Measurements from ENCODE around the gene VRK1. TPM values are rescaled to one million over a fixed set of nuclear protein-coding genes. Genes with fewer than 3 reads are reported as not detected.
"Not testable (repeated sequence)": the region's sequence is repeated elsewhere in the genome, so short reads cannot be mapped to it uniquely, and the experiment has no call there.

Gene VRK1
- total RNA-seq, 1 donor from 2014 or later = 9.2 TPM

DNA sequence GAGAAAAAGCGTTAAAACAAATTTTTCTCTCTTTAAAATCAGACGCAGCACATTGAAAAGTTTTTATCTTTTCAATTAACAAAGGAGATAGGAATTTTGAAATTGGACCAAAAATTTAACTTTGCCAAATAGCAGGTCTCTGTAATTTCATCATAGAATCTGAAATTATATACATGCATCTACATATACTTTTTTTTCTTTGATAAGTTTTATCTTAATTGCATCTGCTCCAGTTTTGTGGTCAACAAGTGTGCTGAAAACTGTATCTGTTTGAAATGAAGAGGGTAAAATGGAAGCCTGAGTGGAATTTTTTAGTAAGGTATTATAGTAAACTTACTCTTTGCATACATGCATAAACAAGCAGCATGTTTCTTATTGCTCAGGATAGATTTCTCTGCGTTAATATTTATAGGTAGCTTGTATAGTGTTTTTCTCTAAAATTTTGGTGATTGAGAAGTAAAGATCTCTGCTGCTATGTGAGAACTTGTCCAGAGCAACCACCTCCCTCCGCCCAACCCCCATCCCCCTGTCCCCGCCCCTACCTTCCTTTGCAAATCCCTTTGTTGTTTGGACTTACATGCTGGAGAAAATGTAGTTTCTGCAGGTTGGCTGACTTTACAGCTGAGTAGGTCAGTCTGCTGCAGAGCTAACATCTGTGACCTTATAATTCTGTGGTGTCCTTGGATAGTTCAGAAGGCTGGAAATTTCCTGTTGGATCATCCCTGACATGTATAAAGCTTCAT is 64.6 kb downstream of the VRK1 start:
- DNase-seq (ENCODE audit: low spot score) = no peak
- intact Hi-C loops (cut with DNase I) = no loop called here

DNA sequence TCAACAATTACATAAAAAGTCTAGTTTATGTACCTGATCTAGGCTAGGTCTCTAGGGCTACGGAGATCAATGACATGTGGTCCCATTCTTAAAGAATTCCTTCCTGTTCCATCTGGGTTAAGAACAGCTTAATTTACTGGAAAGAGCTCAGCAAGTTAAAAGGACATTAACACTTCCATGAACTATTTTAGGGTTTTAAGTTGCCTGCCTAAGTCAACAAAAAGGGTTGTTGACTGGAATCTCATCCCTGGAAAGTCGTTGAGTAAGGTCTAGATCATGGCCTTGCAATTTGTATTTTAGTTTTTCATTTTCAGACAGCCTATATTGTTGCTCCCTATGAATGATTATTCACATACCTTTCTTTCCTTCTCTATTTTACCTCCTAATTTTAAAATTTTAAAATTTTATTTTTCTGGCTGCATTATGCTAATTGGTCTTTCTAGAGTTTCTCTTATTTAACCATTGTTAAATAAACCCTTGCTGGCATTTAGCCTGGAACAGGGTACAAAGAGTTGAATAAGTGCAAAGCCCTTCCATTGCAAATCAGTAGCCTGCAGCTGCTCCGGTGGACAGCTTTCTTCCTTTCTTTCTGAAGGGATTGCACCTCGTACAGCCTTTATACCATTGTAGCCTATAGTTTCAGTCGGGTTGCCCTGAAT is 66.3 kb downstream of the VRK1 start:
- no peak for DNase-seq (ENCODE audit: low spot score)
- intact Hi-C loops (cut with DNase I) = no loop called here

DNA sequence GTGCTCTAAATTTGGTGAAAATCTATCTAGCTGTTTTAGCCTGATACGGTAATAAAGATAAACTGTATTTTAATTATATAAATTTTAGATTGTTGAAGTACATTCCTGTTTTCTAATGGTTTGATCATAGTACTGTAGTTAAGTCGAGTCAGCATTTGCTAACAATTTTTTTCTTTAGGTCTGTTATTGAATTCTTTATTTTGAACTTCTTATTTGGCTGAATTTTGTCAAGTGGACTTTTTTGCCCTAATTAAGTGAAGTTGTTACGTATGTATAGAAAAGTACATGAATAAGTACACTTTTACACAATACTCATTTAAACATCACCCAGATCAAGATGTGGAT is 66.8 kb downstream of the VRK1 start:
- DNase-seq (ENCODE audit: low spot score) = no peak
- intact Hi-C loops (cut with DNase I) = no loop called here

DNA sequence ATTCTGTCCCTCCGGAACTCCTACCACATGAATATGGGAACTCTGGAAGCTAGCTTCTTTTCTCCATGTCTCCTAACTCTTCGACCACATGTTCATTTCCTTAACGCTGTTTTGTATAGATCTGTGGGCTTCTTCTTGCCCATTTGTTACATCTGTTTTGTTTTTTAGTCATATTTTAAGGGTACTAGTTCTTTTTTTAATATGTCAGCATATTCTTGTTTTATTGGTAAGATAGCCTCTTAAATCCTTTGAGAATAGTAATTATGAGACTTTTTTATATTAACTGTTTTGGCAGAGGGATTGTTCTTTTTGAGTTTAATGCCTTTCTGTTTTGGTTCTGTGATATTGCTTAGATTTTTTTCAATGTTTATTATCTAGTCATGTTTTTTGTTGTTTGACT is 70.5 kb downstream of the VRK1 start:
- intact Hi-C loops (cut with DNase I) = no loop called here

DNA sequence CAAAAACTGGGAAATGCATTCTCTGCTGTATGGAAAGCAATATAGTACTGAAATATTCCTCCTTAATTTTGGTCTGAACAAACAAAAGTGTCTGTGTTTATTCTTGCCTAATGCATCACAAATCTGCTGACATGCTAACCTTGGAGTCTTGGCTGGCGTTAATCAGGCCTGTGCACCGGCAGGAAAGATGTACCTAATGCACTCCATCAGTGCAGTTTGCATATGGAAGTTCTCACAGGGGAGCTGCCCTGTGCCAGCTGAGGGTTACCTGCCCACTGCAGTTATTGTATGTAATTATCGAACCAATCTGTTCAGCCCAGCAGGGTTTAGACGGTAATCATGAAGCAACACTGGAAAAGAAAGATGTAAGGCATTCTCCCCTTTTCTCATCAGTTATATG is 76.9 kb downstream of the VRK1 start:
- DNase-seq (ENCODE audit: low spot score) = no peak
- intact Hi-C loops (cut with DNase I) = no loop called here

More for the DNA sequence above, 70.5 kb downstream of the VRK1 start:
- no peak for DNase-seq (ENCODE audit: low spot score)

DNA sequence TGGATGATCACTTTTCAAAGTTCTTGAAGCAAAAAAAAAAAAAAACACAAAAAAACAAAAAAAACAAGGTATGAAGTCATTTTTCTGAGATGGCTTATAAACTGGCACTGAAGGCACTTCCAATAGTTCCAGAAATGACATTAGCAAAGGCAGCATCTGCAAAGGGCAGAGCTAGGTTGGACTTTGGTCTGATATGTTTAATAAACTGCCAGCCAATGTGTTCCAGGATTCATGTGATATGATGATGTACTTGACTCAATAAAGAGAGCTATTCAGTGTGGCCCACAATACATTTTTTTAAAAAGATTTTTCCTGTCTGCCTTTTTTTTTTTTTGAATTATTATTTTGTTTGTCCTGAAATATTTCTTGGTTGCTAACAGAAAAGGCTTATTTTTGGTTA is 79.6 kb downstream of the VRK1 start:
- intact Hi-C loops (cut with DNase I) = no loop called here
- no peak for DNase-seq (ENCODE audit: low spot score)

DNA sequence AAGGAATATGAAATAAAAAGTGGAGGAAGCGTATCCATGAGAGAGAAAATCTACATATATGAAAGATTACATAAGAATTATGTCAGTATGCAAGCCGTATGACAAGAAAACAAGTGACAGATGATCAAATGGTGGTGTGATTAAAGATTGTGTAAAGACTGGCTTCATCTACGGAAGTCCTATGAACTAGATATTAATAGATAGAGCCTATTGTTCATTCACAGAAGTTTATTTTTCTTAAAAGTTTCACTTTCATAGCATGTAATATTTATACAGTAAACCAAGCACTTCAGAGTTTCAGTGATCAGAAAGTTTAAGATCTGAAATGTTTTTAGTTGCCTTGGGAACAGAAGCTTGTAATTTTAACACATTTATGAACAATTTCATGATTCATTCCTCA is 84.5 kb downstream of the VRK1 start:
- intact Hi-C loops (cut with DNase I) = no loop called here
- no peak for DNase-seq (ENCODE audit: low spot score)

DNA sequence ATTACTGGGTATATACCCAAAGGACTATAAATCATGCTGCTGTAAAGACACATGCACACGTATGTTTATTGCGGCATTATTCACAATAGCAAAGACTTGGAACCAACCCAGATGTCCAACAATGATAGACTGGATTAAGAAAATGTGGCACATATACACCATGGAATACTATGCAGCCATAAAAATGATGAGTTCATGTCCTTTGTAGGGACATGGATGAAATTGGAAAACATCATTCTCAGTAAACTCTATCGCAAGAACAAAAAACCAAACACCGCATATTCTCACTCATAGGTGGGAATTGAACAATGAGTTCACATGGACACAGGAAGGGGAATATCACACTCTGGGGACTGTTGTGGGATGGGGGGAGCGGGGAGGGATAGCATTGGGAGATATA is 86.8 kb downstream of the VRK1 start:
- DNase-seq (ENCODE audit: low spot score); intact Hi-C loops (cut with DNase I): not testable (repeated sequence)

DNA sequence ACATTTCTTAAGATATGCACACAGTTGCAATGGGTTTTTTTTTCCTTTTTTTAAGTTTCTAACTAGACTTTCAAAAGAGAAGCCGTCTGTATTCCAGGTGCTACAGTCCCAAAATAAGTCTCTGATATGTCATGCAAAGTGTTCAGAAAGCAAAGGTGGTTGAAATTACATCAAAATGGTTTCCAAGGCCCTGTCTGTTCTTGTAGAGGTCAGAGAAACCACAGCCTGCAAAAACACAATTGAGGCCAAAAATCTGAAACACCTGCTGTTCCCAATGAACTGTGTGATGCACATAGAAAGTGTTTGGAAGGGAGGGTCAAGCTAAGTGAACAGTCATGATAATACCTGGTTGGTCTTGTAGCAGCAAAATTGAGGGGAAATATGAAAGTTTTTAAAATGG is 91.0 kb downstream of the VRK1 start:
- intact Hi-C loops (cut with DNase I) = no loop called here
- DNase-seq (ENCODE audit: low spot score) = no peak

DNA sequence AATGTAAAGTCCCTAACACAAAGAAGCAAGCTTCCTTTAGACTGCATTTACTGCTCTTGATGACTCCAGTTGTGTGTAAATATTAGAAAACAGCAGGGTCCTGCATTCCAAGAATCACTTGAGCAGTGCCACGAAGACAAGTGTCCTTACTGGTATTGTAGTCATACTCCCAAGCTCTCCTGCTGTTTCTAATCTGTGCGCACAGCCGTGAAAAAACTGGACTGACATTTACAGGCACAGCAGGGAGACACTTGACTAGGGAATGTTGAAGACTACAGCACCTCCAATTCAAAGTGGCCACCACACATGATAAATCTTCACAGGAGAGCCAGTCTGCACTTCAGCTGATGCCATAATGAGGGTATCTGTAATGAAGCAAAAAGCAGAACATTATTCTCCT is 91.4 kb downstream of the VRK1 start:
- intact Hi-C loops (cut with DNase I) = no loop called here
- no peak for DNase-seq (ENCODE audit: low spot score)

DNA sequence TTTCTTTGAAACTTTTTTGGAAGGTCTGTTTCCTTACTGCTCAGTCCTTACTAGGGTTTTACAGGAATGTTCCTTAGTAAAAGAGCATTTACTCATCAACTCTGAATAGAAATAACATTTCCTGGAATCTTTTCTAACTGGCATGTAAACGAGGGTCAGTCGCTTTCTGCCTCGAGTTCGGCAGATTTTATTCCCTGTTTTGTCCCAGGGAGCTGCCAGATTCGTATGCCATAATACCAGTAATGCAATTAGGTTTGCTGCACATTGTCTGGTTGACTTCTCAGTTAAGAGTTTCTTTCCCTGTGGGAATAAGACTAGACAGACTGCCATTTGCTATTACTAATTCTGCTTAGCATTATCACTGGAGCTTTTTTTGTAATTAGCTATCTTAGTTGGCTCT is 91.9 kb downstream of the VRK1 start:
- no peak for DNase-seq (ENCODE audit: low spot score)
- intact Hi-C loops (cut with DNase I) = no loop called here

DNA sequence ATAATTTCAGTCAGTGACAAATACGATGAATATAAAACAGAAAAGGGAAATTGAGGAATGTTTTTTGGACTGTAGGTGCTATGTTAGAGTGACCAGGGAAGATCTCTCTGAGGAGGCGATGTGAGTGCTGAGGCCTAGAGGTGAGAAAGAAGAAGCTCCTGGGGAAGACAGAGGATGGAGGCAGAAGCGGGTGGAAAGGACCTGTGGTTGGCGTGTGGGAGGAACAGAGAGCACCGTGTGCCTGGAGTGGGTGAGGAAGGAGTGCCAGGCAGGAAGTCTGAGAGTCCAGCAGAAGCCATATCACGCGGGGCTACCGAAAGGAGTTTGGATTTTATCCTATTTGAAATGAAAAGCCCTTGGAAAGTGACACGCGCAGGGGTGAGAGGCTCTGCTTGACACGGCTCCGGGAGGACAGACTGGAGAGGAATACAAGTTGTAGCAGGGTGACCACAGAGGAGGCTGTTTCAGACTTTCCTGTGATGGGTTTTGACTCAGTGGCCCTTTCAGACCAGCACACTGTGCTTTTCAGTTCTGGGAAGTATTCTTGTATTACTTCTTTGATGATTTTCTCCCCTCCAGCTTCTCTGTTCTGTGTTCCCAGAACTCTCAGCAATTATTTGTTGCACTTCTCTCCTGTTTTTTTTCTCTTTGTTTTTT is 96.9 kb downstream of the VRK1 start:
- DNase-seq (ENCODE audit: low spot score) = no peak

DNA sequence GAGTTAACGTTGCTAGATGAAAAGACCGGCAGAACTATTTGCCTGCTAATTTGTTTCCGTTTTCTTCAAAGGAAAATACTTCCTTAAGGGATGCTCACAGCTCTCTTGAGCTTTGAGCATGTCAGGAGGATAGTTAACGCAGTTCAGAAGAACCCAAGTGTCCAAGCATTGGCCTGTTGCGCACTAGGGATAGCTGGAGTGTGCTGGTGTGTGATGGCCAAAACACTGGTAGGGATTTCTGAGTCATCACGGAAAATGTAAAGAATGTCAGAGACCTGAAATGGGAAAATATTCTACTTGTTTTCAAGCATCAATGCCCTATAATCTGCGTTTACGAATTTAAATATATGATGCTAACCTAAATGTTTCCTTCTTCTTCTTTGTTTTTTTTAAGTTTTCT is 97.8 kb downstream of the VRK1 start:
- intact Hi-C loops (cut with DNase I) = no loop called here

More for the DNA sequence above, 96.9 kb downstream of the VRK1 start:
- intact Hi-C loops (cut with DNase I) = no loop called here

DNA sequence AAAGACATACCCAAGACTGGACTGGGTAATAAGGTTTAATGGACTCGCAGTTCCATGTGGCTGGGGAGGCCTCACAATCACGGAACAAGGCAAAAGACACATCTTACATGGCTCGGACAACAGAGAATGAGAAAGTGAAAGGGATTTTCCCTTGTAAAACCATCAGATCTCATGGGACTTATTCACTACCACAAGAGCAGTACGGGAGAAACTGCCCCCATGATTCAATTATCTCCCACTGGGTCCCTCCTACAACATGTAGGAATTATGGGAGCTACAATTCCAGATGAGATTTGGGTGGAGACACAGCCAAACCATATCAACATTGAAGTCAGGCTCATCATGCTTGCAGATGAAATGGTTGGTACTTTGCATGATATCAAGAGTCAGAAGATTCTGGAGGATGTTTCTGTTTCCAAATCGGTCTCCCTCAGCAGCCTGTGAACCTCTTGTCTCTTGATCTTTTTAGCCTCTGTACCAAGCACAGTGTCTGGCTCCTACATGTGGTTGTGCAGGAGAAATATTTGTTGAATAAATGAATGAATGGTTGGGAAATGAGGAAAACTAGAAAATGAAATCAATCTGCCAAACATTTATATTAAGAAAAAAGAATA is 98.6 kb downstream of the VRK1 start:
- DNase-seq (ENCODE audit: low spot score) = no peak
- intact Hi-C loops (cut with DNase I) = no loop called here

More for the DNA sequence above, 97.8 kb downstream of the VRK1 start:
- DNase-seq (ENCODE audit: low spot score) = no peak

DNA sequence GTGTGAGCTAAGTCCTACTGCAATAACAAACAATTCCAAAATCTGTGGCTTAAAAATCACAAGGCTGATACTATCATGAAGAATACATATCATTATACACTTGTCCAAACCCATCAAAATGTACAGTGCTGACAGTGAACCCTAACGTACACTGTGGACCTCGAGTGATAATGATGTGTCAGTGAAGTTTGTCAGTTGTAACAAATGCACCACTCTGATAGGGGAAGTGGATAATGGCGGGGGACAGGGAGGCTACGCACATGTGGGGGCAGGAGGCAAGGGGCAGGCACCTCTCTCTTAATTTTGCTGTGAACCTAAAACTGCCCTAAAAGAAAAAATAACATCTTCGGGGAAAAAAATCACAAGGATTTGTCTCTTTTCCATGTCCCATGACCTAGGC is 100.0 kb downstream of the VRK1 start:
- DNase-seq (ENCODE audit: low spot score) = no peak
- intact Hi-C loops (cut with DNase I) = no loop called here

DNA sequence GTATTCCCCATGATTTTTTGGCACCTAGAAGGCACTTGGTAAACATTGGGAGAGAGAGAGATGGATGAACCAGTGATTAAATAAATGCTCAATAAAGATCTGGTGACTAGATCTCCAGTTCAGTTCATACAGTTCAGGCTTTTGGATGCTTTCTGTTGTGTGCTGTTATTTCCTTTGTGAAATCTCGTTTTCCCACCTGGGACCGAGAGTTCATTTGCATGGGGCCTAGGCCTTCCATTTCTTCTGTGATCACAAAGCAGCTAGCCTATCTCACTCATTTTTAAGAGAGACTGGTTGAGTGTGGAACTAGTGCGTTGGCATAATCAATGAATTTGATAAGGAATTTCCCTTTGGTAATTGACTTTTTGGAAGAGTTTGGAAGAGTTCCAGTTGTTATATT is 104.0 kb downstream of the VRK1 start:
- DNase-seq (ENCODE audit: low spot score) = no peak
- intact Hi-C loops (cut with DNase I) = no loop called here

DNA sequence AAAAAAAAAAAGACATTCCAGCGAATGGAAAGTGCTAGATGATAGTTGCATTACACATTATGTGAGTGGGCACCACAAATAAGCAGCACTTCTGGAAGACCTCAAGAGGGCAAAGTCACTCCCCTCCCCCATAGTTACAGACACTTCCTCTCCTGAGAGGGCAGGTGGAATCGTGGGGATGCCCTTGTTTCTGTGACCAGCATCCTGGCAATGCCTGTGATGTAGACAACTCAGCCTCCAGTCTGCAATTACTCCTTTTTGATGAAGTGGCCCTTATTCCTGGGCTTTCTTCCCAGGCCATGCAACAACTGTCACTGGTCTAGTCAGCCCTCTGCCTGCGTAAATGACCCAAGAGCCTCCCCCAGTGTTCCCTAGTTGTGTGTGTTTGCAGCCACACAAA is 104.8 kb downstream of the VRK1 start:
- intact Hi-C loops (cut with DNase I) = no loop called here
- DNase-seq (ENCODE audit: low spot score) = no peak

DNA sequence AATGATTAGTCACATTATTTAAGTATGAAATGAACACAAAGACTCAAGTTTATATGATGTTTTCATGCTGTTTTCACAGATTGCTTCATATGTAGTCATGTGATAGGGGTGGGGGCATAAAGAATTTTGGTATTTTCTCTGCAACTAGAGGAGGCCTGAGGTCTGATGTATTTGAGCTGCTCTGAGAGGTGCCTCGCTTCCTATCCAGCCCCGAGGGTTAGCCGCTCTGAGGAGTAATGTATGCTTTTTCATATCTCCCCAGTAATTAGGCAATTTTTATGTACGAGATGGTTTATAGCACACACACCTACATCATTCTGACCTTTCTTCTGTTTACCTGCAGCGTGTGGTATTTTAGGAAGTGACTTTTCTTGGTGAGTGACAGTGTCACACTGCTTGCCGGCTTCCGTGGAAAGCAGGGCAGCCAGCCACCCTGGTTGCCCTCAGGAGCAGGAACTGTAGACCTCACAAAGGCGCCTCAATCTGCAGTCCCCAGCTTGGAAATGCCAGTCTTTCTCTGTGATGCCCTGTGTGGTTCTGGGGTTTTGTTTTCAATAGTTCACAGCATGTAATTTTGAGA is 106.4 kb downstream of the VRK1 start:
- no peak for DNase-seq (ENCODE audit: low spot score)
- intact Hi-C loops (cut with DNase I) = no loop called here

DNA sequence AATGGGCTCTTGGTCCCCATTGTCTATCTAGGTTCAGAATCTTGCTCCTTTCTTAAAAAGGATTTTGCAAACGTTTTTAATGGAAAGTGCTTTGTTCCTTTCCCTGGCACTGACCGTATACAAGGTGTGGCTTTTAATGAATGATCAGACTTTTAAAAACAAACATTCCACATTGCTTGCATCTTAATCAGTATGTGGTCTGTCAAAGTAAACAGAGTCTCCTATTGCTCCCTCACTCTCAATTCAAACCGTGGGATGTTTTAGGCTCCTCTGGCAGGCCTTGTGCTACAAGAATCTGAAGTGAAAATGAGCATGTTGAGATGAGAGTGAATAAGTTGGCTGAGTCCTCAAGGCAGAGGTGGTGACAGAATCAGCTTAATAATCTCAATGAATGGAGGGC is 107.0 kb downstream of the VRK1 start:
- intact Hi-C loops (cut with DNase I) = no loop called here
- DNase-seq (ENCODE audit: low spot score) = no peak

DNA sequence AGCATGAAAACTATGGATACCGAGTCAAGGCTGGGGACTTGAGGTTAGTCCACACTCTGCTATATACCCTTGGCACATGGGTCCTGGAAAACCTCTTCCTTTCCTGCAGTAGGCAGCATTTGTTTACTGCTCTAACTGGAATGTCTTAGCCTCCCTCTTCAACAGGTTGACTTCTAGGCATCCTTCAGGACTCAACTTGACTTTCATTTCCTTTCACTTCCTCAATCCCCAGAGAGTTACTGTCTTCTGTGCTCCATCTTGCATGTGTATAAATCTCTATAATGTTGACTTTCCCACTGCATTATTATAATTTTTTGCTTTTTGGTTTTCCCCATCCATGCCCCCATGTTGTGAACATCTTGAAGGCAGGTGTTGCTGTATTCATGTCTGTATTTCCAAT is 107.9 kb downstream of the VRK1 start:
- no peak for DNase-seq (ENCODE audit: low spot score)
- intact Hi-C loops (cut with DNase I) = no loop called here

Measured in cardiac septum (tissue), 1 donor.